HCT116 (cell line): ENCODE measurements around the gene FAM171A1.
"Not testable (repeated sequence)": the region's sequence is repeated elsewhere in the genome, so short reads cannot be mapped to it uniquely, and the experiment has no call there.

Source experiments
- CTCF ChIP-seq, 3 experiments: fragments of 200-600 bp in 1 of 3; sonication (generic) in 1 of 3; IDR thresholded peaks in 2 of 3; conservative IDR thresholded peaks in 1 of 3; 2 replicates each; pipeline ENCODE4 v1.5.1; 2012 to 2017; ENCODE audit warnings: low read depth in 2 of 3, low read length in 2 of 3, antibody characterized with exemption in 1 of 3, borderline replicate concordance in 1 of 3, control low read depth in 1 of 3, mild to moderate bottlenecking in 1 of 3, mixed read lengths in 1 of 3, mixed run types in 1 of 3, moderate library complexity in 1 of 3; ENCODE audit not compliant: insufficient read depth in 1 of 3
- EZH2phosphoT487 ChIP-seq: fragments of 200-600 bp; IDR thresholded peaks from 2 replicates; pipeline ENCODE4 v1.6.1; 2018; ENCODE audit warnings: antibody characterized with exemption, borderline replicate concordance
- REST ChIP-seq: IDR thresholded peaks from 2 replicates; pipeline ENCODE4 v1.6.1; 2012; ENCODE audit warnings: low read depth
- ZNF274 ChIP-seq: fragments of 200-500 bp; sonication (Bioruptor generic); IDR thresholded peaks from 2 replicates; pipeline ENCODE4 v1.6.1; 2014; ENCODE audit warnings: mild to moderate bottlenecking, low read depth, low read length, inconsistent platforms

- not testable (repeated sequence) for TF ChIP-seq CTCF (IDR thresholded peaks at IDR 0.05 in 2 of 3, conservative IDR thresholded peaks at IDR 0.05 in 1 of 3; ENCODE audit: borderline replicate concordance in 1 of 3, insufficient read depth in 1 of 3, low read depth in 2 of 3, low read length in 2 of 3); EZH2phosphoT487; REST; ZNF274
Measured at GRCh38 chr10:15333181-15333580, 37.9 kb downstream of the FAM171A1 start.
